Gastrocnemius medialis (tissue), 4 donors: Measurements from ENCODE around the gene ADSL. TPM values are rescaled to one million over a fixed set of nuclear protein-coding genes. Genes with fewer than 3 reads are reported as not detected.

Experiments
- ATAC-seq, 2 donors: fragments of 150-250 bp; one replicate each; pipeline ENCODE4 v1.9.1; 2016
- DNase-seq, 2 donors: peaks; one replicate each; pipeline ENCODE4 v3.0.0-alpha.2; 2019
- H3K27ac ChIP-seq, 4 donors: fragments of 200-600 bp; sonication (generic); 1 replicate in 1 of 4; 2 replicates in 3 of 4; pipeline ENCODE4 v1.5.1; 2016 to 2018; ENCODE audit warnings: mild to moderate bottlenecking in 2 of 4, moderate library complexity in 1 of 4
- H3K27me3 ChIP-seq, 3 donors: fragments of 200-600 bp; sonication (generic) in 2 of 3; 1 replicate in 1 of 3; 2 replicates in 2 of 3; pipeline versions ENCODE4 v1.5.1 to v1.6.0; 2016 to 2019; ENCODE audit warnings: mild to moderate bottlenecking in 1 of 3, moderate library complexity in 1 of 3
- H3K36me3 ChIP-seq, 2 donors: fragments of 200-600 bp; sonication (generic) in 1 of 2; one replicate each; pipeline ENCODE4 v1.5.1; 2017 to 2018
- H3K4me1 ChIP-seq, 2 donors: fragments of 200-600 bp; sonication (generic) in 1 of 2; one replicate each; pipeline ENCODE4 v1.5.1; 2016 to 2017; ENCODE audit warnings: mild to moderate bottlenecking in 2 of 2
- H3K4me3 ChIP-seq, 4 donors: fragments of 200-600 bp; sonication (generic) in 3 of 4; 1 replicate in 1 of 4; 2 replicates in 3 of 4; pipeline ENCODE4 v1.5.1; 2016 to 2019; ENCODE audit warnings: mild to moderate bottlenecking in 2 of 4
- H3K9me3 ChIP-seq, 3 donors: fragments of 200-600 bp; sonication (generic) in 2 of 3; 1 replicate in 1 of 3; 2 replicates in 2 of 3; pipeline ENCODE4 v1.5.1; 2016 to 2019
- CTCF ChIP-seq, 5 experiments: fragments of 450-650 bp in 3 of 5; fragments of 200-600 bp in 2 of 5; sonication (generic) in 2 of 5; IDR thresholded peaks in 4 of 5; conservative IDR thresholded peaks in 1 of 5; 1 replicate in 4 of 5; 2 replicates in 1 of 5; pipeline ENCODE4 v1.5.1; 2016 to 2019; ENCODE audit warnings: antibody characterized with exemption in 5 of 5, mild to moderate bottlenecking in 3 of 5, moderate library complexity in 3 of 5
- POLR2A ChIP-seq, 2 donors: fragments of 450-650 bp; IDR thresholded peaks; one replicate each; pipeline ENCODE4 v1.6.1; 2017; ENCODE audit warnings: antibody characterized with exemption in 2 of 2, mild to moderate bottlenecking in 2 of 2, moderate library complexity in 2 of 2
- in situ Hi-C, 4 donors: fragments of 200-750 bp; cut with MboI; loops; one replicate each; pipeline versions ENCODE4 v1.15.0 to v1.8.0; 2017; ENCODE audit warnings: low sequenced_read_pairs in 4 of 4
- intact Hi-C: fragments of 100-400 bp; cut with DNase I; formaldehyde crosslinking; loops from one replicate; pipeline ENCODE4 v1.15.1; 2023; ENCODE audit warnings: low total_unique reads
- total RNA-seq, 4 donors: library from RNA; depleted of rRNA; stranded (reverse); fragments of >200 nt; gene quantifications; one replicate each; pipeline versions ENCODE4 v1.1.0 to v1.2.3, GENCODE V29; 2016

The ADSL gene
- total RNA-seq, 4 donors from 2014 or later: 249 to 283 (median 262) TPM

- H3K36me3 ChIP-seq: peaks cover 0 to 26% of the 10 kb centered on the region in 2 donors
- H3K4me1 ChIP-seq: peaks cover 27 to 47% of the 10 kb centered on the region in 2 donors
- H3K9me3 ChIP-seq: no peaks in the 10 kb centered on the region
- TF ChIP-seq POLR2A (IDR thresholded peaks at IDR 0.05): no peak
- no peak for TF ChIP-seq CTCF (IDR thresholded peaks at IDR 0.05 in 4 of 5, conservative IDR thresholded peaks at IDR 0.05 in 1 of 5)
- intact Hi-C loops: no loop called here
- in situ Hi-C loops: loop anchor here in 2 of 4 donors (5.0 to 10.0 kb wide), 2 partner anchors 54 to 211 kb away; no protein-coding TSS in a partner anchor
- no peak overlapping the region for H3K4me3 ChIP-seq
- no peaks in the 10 kb centered on the region for H3K27me3 ChIP-seq
- ATAC-seq (no peak), DNase-seq (no peak)
- H3K27ac ChIP-seq: no peak overlapping the region
Observed at GRCh38 chr22:40430991-40431390, 84.7 kb downstream of the ADSL start.

- peaks cover 28 to 48% of the 10 kb centered on the region in 2 donors for H3K4me1 ChIP-seq
- peaks cover 0 to 26% of the 10 kb centered on the region in 2 donors for H3K36me3 ChIP-seq
- no peak for TF ChIP-seq POLR2A (IDR thresholded peaks at IDR 0.05)
- TF ChIP-seq CTCF (IDR thresholded peaks at IDR 0.05 in 4 of 5, conservative IDR thresholded peaks at IDR 0.05 in 1 of 5): no peak
- no peak overlapping the region for H3K4me3 ChIP-seq
- no peaks in the 10 kb centered on the region for H3K27me3 ChIP-seq
- in situ Hi-C loops (loop anchor here in 2 of 4 donors (5.0 to 10.0 kb wide), 2 partner anchors 53 to 210 kb away; no protein-coding TSS in a partner anchor), intact Hi-C loops (no loop called here)
- ATAC-seq (no peak), DNase-seq (no peak)
- no peaks in the 10 kb centered on the region for H3K9me3 ChIP-seq
- no peak overlapping the region for H3K27ac ChIP-seq
Observed at GRCh38 chr22:40432157-40432556, 85.9 kb downstream of the ADSL start.

GRCh38 chr22:40432625-40433024, 86.3 kb downstream of the ADSL start:
- intact Hi-C loops: no loop called here
- in situ Hi-C loops: loop anchor here in 2 of 4 donors (5.0 to 10.0 kb wide), 2 partner anchors 52 to 210 kb away; no protein-coding TSS in a partner anchor
- H3K27me3 ChIP-seq: no peaks in the 10 kb centered on the region
- DNase-seq (no peak), ATAC-seq (no peak)
- H3K27ac ChIP-seq: no peak overlapping the region
- H3K4me3 ChIP-seq: no peak overlapping the region
- H3K9me3 ChIP-seq: no peaks in the 10 kb centered on the region
- H3K36me3 ChIP-seq: peaks cover 0 to 26% of the 10 kb centered on the region in 2 donors
- TF ChIP-seq POLR2A (IDR thresholded peaks at IDR 0.05) (no peak), CTCF (IDR thresholded peaks at IDR 0.05 in 4 of 5, conservative IDR thresholded peaks at IDR 0.05 in 1 of 5) (no peak)
- H3K4me1 ChIP-seq: peaks cover 31 to 48% of the 10 kb centered on the region in 2 donors

- intact Hi-C loops (no loop called here), in situ Hi-C loops (loop anchor here in 2 of 4 donors (5.0 to 10.0 kb wide), 2 partner anchors 51 to 209 kb away; no protein-coding TSS in a partner anchor)
Observed at GRCh38 chr22:40433416-40434090, 87.3 kb downstream of the ADSL start.

More at GRCh38 chr22:40433416-40434090, 87.3 kb downstream of the ADSL start:
- H3K4me1 ChIP-seq: peaks cover 34 to 48% of the 10 kb centered on the region in 2 donors
- no peak overlapping the region for H3K27ac ChIP-seq
- DNase-seq (no peak), ATAC-seq (no peak)
- H3K4me3 ChIP-seq: no peak overlapping the region
- H3K27me3 ChIP-seq: no peaks in the 10 kb centered on the region
- no peaks in the 10 kb centered on the region for H3K9me3 ChIP-seq
- TF ChIP-seq CTCF (IDR thresholded peaks at IDR 0.05 in 4 of 5, conservative IDR thresholded peaks at IDR 0.05 in 1 of 5) (no peak), POLR2A (IDR thresholded peaks at IDR 0.05) (no peak)
- H3K36me3 ChIP-seq: peaks cover 0 to 19% of the 10 kb centered on the region in 2 donors
